Naive thymus-derived CD4-positive, alpha-beta T cell (primary cell): ENCODE data around the gene SLC16A5. TPM values are rescaled to one million over a fixed set of nuclear protein-coding genes. Genes with fewer than 3 reads are reported as not detected.

Experiments
- ATAC-seq: fragments of 150-1000 bp; cut with Tn5 transposase; 2 replicates; pipeline ENCODE4 v1.10.0; 2021; ENCODE audit warnings: mild to moderate bottlenecking, moderate library complexity
- CTCF ChIA-PET: fragments of 350-600 bp; sonication (Branson Sonifier 250); formaldehyde crosslinking; loops from one replicate; lab custom pipeline; 2021; ENCODE audit warnings: antibody characterized with exemption; lab: Charles Lee
- POLR2A ChIA-PET: fragments of 350-600 bp; sonication (Branson Sonifier 250); formaldehyde crosslinking; loops from one replicate; lab custom pipeline; 2021; ENCODE audit warnings: antibody characterized with exemption, inconsistent platforms; lab: Charles Lee
- DNase-seq, 9 donors: peaks; one replicate each; pipeline versions ENCODE4 v3.0.0 to v3.0.0-alpha.2; 2020 to 2022; ENCODE audit warnings: mixed read lengths in 1 of 9
- H3K27ac ChIP-seq: one replicate; pipeline ENCODE4 v1.7.0; 2013; ENCODE audit warnings: mild to moderate bottlenecking, low read depth, low read length, moderate library complexity
- H3K27me3 ChIP-seq, 2 donors: one replicate each; pipeline ENCODE4 v1.7.0; 2013; ENCODE audit warnings: low read length in 2 of 2, mild to moderate bottlenecking in 2 of 2, moderate library complexity in 2 of 2; ENCODE audit not compliant: control insufficient read depth in 2 of 2, insufficient read depth in 2 of 2
- H3K36me3 ChIP-seq, 3 experiments: 1 replicate in 2 of 3; 2 replicates in 1 of 3; pipeline ENCODE4 v1.7.0; 2013; ENCODE audit warnings: low read length in 3 of 3, mild to moderate bottlenecking in 3 of 3, moderate library complexity in 1 of 3; ENCODE audit not compliant: insufficient read depth in 3 of 3, control insufficient read depth in 2 of 3
- H3K4me1 ChIP-seq, 2 donors: one replicate each; pipeline ENCODE4 v1.7.0; 2013; ENCODE audit warnings: low read length in 2 of 2, mild to moderate bottlenecking in 2 of 2, moderate library complexity in 1 of 2; ENCODE audit not compliant: control insufficient read depth in 2 of 2, insufficient read depth in 2 of 2
- H3K4me3 ChIP-seq: 2 replicates; pipeline ENCODE4 v1.7.0; 2013; ENCODE audit warnings: mild to moderate bottlenecking, low read length
- H3K9me3 ChIP-seq, 3 experiments: 1 replicate in 2 of 3; 2 replicates in 1 of 3; pipeline ENCODE4 v1.7.0; 2013; ENCODE audit warnings: low read length in 3 of 3; ENCODE audit not compliant: control insufficient read depth in 2 of 3
- H3K27ac Mint-ChIP-seq, 9 donors: one replicate each; pipeline ENCODE4 v1.8.0; 2020 to 2022; ENCODE audit warnings: mixed read lengths in 9 of 9, mild to moderate bottlenecking in 8 of 9, moderate library complexity in 5 of 9, inconsistent platforms in 2 of 9
- H3K27me3 Mint-ChIP-seq, 5 donors: one replicate each; pipeline ENCODE4 v1.8.0; 2021 to 2022; ENCODE audit warnings: mixed read lengths in 5 of 5, mild to moderate bottlenecking in 1 of 5
- H3K36me3 Mint-ChIP-seq, 5 donors: one replicate each; pipeline ENCODE4 v1.8.0; 2020 to 2022; ENCODE audit warnings: mixed read lengths in 5 of 5, mild to moderate bottlenecking in 3 of 5, inconsistent platforms in 1 of 5
- H3K4me1 Mint-ChIP-seq, 7 donors: one replicate each; pipeline ENCODE4 v1.8.0; 2020 to 2022; ENCODE audit warnings: mixed read lengths in 7 of 7, mild to moderate bottlenecking in 3 of 7, inconsistent platforms in 1 of 7
- H3K4me3 Mint-ChIP-seq, 10 donors: one replicate each; pipeline ENCODE4 v1.8.0; 2020 to 2022; ENCODE audit warnings: mild to moderate bottlenecking in 10 of 10, mixed read lengths in 10 of 10, moderate library complexity in 6 of 10, inconsistent platforms in 2 of 10
- H3K9me3 Mint-ChIP-seq, 11 donors: one replicate each; pipeline ENCODE4 v1.8.0; 2020 to 2022; ENCODE audit warnings: mixed read lengths in 11 of 11, mild to moderate bottlenecking in 4 of 11, inconsistent platforms in 1 of 11, moderate library complexity in 1 of 11
- intact Hi-C, 2 donors: fragments of 100-400 bp; cut with micrococcal nuclease; formaldehyde crosslinking; loops; one replicate each; pipeline ENCODE4 v1.15.1; 2023
- polyA plus RNA-seq, 2 donors: library from polyadenylated mRNA; unstranded; fragments of 300-500 nt; fragmentation: Illumina TruSeq; gene quantifications; one replicate each; pipeline ENCODE4 v1.2.3, GENCODE V29; 2021
- total RNA-seq, 6 experiments: library from RNA in 5 of 6; stranded (reverse) in 5 of 6; gene quantifications; 1 replicate in 5 of 6; 2 replicates in 1 of 6; pipeline ENCODE4 v1.2.3 and lab custom pipeline; 2021 to 2026

Gene SLC16A5
- total and polyA plus RNA-seq, 7 experiments from 2014 or later = 5.9 to 26.3 (median 19.2) TPM

DNA sequence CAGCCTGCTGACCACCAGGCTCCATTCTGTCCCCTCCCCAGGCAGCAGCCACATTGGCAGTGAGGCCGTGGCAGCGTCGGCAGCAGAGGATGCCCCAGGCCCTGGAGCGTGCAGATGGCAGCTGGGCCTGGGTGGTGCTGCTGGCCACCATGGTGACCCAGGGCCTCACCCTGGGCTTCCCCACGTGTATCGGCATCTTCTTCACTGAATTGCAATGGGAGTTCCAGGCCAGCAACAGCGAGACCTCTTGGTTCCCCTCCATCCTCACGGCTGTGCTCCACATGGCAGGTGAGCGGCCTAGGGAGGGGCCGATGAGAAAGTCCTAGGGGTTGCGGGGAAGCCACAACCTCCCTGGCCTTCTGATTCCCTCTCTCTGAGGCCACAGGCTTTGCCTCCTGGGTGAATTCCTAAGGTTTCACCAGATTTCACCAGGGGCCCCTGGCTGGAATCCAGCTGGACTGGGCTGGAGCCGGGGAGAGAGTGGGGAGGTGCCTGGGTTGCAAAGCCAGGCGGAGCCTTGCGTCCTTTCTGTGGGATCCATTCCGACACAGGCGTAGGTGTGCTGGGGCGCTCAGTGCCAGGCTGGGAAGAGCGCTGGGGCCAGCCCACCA, 5.9 kb downstream of the SLC16A5 start:
- CTCF ChIA-PET = no interaction called here
- no peak overlapping the region for H3K4me3 Mint-ChIP-seq
- no peak for ATAC-seq
- H3K27me3 Mint-ChIP-seq = no peaks in the 10 kb centered on the region
- H3K27ac ChIP-seq = no peak overlapping the region
- peaks cover 0 to 4% (median 2%) of the 10 kb centered on the region in 5 donors for H3K36me3 Mint-ChIP-seq
- no peaks in the 10 kb centered on the region for H3K27me3 ChIP-seq
- H3K36me3 ChIP-seq = peaks cover 0 to 8% (median 0%) of the 10 kb centered on the region in 3 experiments
- no peak for DNase-seq
- peaks cover 0 to 9% of the 10 kb centered on the region in 2 donors for H3K4me1 ChIP-seq
- no peak overlapping the region for H3K4me3 ChIP-seq
- POLR2A ChIA-PET = no interaction called here
- H3K27ac Mint-ChIP-seq = no peak overlapping the region
- intact Hi-C loops = no loop called here
- H3K9me3 ChIP-seq = no peaks in the 10 kb centered on the region
- peaks cover 33 to 40% (median 37%) of the 10 kb centered on the region in 7 donors for H3K4me1 Mint-ChIP-seq
- no peaks in the 10 kb centered on the region for H3K9me3 Mint-ChIP-seq

DNA sequence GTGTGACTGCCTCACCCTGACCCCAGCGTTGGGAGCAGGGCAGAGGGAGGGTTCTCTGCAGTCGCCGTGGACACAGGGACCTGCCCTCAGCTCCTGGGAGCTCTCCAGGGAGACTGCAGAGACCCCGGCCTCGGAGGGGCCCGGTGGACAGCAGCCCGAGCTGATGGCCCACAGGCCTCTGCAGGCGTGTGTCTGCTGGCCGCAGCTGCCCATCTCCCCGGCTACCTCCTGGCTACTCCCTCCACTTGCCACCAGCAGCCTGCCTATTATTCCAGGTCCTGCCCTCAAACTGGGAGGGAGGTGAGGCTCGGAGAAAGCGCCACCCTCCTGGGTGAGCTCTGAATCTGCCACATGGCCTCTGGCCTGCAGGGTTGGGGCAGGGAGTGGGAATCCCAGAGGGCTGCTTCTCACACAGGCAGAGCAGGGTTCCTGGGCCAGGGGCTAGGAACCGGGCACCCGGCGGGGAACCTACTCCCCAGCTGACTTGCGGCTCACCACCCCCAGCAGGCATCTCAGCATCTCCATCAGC, 7.2 kb downstream of the SLC16A5 start:
- Mint-ChIP-seq H3K27ac (no peak overlapping the region), H3K4me1 (peaks cover 20 to 29% (median 26%) of the 10 kb centered on the region in 7 donors), H3K4me3 (no peak overlapping the region), H3K36me3 (peaks cover 0 to 8% (median 5%) of the 10 kb centered on the region in 5 donors), H3K9me3 (no peaks in the 10 kb centered on the region), H3K27me3 (no peaks in the 10 kb centered on the region)
- no peak overlapping the region for H3K4me3 ChIP-seq
- H3K4me1 ChIP-seq = no peaks in the 10 kb centered on the region
- H3K27me3 ChIP-seq = no peaks in the 10 kb centered on the region
- DNase-seq (no peak), ATAC-seq (no peak)
- ChIA-PET POLR2A (interaction anchor here (0.5 kb wide), 1 partner anchor 91 kb away, joined by 3 read pairs; no protein-coding TSS in a partner anchor), CTCF (no interaction called here)
- H3K36me3 ChIP-seq = peaks cover 0 to 12% (median 0%) of the 10 kb centered on the region in 3 experiments
- H3K27ac ChIP-seq = no peak overlapping the region
- intact Hi-C loops = no loop called here
- H3K9me3 ChIP-seq = no peaks in the 10 kb centered on the region

DNA sequence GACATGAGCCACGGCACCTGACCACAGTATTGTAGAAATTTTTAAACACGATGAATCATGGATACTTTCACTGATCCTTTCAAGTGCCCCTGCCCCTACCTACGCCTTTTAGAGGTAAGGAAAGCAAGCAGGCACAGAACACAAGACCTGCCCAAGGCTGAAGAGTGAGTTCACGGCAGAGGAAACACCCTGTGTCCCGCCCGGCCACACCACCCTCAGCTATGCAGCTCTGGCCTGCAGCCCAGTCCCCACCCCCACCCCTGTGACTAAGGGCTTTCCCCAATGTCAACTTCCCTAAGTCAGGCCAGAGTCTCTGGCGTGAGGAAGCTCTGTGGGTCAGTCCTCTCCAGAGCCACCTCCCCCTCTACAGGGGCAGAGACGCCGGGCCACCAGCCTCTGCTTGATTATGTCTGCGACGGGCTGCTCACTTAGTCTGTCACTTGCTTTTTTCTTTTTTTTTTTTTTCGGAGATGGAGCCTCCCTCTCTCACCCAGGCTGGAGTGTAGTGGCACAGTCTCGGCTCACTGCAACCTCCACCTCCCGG, 8.4 kb downstream of the SLC16A5 start:
- intact Hi-C loops = no loop called here
- Mint-ChIP-seq H3K36me3 (peaks cover 0 to 12% (median 5%) of the 10 kb centered on the region in 5 donors), H3K4me3 (no peak overlapping the region), H3K4me1 (peaks cover 11 to 19% (median 14%) of the 10 kb centered on the region in 7 donors), H3K27ac (no peak overlapping the region), H3K27me3 (no peaks in the 10 kb centered on the region), H3K9me3 (no peaks in the 10 kb centered on the region)
- ATAC-seq = peak; percentile 94
- no peaks in the 10 kb centered on the region for H3K27me3 ChIP-seq
- ChIA-PET POLR2A (interaction anchor here (0.6 kb wide), 1 partner anchor 71 kb away, joined by 3 read pairs; no protein-coding TSS in a partner anchor), CTCF (no interaction called here)
- H3K4me3 ChIP-seq = no peak overlapping the region
- no peaks in the 10 kb centered on the region for H3K9me3 ChIP-seq
- H3K4me1 ChIP-seq = no peaks in the 10 kb centered on the region
- peaks cover 0 to 20% (median 0%) of the 10 kb centered on the region in 3 experiments for H3K36me3 ChIP-seq
- H3K27ac ChIP-seq = no peak overlapping the region
- no peak for DNase-seq

DNA sequence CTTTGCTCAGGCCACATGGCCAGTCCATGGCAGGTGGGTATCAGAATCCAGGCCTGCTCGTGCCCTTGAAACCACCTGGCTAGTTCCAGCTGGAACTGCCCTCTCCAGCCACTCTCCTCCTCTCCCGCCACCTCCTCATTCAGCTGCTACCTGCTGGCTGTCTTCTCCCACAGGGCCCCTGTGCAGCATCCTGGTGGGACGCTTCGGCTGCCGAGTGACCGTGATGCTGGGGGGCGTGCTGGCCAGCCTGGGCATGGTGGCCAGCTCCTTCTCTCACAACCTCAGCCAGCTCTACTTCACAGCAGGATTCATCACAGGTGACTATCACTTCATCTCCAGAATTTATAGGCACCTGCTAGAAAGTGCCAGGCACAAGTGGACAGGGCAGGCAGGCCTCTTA, 10.1 kb downstream of the SLC16A5 start:
- H3K36me3 ChIP-seq = peaks cover 0 to 20% (median 0%) of the 10 kb centered on the region in 3 experiments
- intact Hi-C loops = no loop called here
- Mint-ChIP-seq H3K36me3 (peaks cover 0 to 12% (median 5%) of the 10 kb centered on the region in 5 donors), H3K4me3 (no peak overlapping the region), H3K9me3 (peaks cover 0 to 1% (median 0%) of the 10 kb centered on the region in 11 donors), H3K27ac (no peak overlapping the region), H3K4me1 (peaks cover 0 to 8% (median under 1%) of the 10 kb centered on the region in 7 donors), H3K27me3 (no peaks in the 10 kb centered on the region)
- H3K27ac ChIP-seq = no peak overlapping the region
- ATAC-seq (no peak), DNase-seq (no peak)
- H3K4me3 ChIP-seq = no peak overlapping the region
- no peaks in the 10 kb centered on the region for H3K27me3 ChIP-seq
- ChIA-PET POLR2A (interaction anchor here (1.2 kb wide), 1 partner anchor 16 kb away, joined by 3 read pairs; no protein-coding TSS in a partner anchor), CTCF (interaction anchor here (0.6 to 1.9 kb wide), 2 partner anchors 16 to 72 kb away, joined by 3 to 8 read pairs; no protein-coding TSS in a partner anchor)
- H3K4me1 ChIP-seq = no peaks in the 10 kb centered on the region
- no peaks in the 10 kb centered on the region for H3K9me3 ChIP-seq

DNA sequence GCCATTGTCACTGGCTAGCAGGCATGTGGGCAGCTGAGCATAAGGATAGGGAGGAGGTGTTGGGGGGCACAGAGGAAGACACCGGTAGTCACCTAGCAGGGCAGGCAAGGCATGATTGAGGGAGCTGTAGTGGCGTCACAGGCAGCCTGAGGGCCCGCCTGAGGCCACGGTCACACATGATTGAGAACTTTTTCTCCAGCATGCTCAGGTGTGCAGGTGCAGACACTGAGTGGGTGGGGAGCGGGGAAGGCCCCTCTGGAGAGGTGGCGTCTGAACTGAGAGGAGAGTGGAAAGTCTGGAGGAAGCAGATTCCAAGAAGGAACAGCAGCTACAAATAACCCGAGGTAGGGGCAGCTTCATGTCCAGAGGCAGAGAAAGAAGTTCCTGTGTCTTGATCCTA, 11.1 kb downstream of the SLC16A5 start:
- no peaks in the 10 kb centered on the region for H3K27me3 ChIP-seq
- no peak overlapping the region for H3K4me3 Mint-ChIP-seq
- H3K36me3 ChIP-seq = peaks cover 0 to 20% (median 0%) of the 10 kb centered on the region in 3 experiments
- no peaks in the 10 kb centered on the region for H3K27me3 Mint-ChIP-seq
- ChIA-PET CTCF (interaction anchor here (1.0 to 1.1 kb wide), 2 partner anchors 15 to 39 kb away, joined by 3 to 5 read pairs; no protein-coding TSS in a partner anchor), POLR2A (interaction anchor here (1.2 kb wide), 1 partner anchor 17 kb away, joined by 3 read pairs; no protein-coding TSS in a partner anchor)
- H3K4me1 ChIP-seq = no peaks in the 10 kb centered on the region
- intact Hi-C loops = no loop called here
- DNase-seq (no peak), ATAC-seq (no peak)
- H3K9me3 ChIP-seq = no peaks in the 10 kb centered on the region
- H3K27ac Mint-ChIP-seq = peak overlapping the region in 1 of 9 donors; percentile 67
- peaks cover 0 to 8% (median 0%) of the 10 kb centered on the region in 7 donors for H3K4me1 Mint-ChIP-seq
- H3K9me3 Mint-ChIP-seq = peaks cover 0 to 1% (median 0%) of the 10 kb centered on the region in 11 donors
- no peak overlapping the region for H3K4me3 ChIP-seq
- peaks cover 0 to 12% (median 5%) of the 10 kb centered on the region in 5 donors for H3K36me3 Mint-ChIP-seq
- no peak overlapping the region for H3K27ac ChIP-seq

DNA sequence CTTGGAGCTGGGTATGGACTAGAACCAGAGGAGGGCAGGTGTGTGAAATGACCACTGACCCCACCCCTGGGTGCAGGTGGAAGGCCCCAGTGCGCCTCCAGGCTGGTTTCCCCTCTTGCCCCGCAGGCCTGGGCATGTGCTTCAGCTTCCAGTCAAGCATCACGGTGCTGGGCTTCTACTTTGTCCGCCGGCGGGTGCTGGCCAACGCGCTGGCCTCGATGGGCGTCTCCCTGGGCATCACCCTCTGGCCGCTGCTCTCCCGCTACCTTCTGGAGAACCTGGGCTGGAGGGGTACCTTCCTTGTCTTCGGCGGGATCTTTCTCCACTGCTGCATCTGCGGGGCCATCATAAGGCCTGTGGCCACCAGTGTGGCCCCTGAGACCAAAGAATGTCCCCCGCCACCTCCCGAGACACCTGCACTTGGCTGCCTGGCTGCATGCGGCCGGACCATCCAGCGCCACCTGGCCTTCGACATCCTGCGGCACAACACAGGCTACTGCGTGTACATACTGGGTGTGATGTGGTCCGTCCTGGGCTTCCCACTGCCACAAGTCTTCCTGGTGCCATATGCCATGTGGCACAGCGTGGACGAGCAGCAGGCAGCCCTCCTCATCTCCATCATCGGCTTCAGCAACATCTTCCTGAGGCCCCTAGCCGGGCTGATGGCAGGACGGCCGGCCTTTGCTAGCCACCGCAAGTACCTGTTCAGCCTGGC, 12.3 kb downstream of the SLC16A5 start:
- Histone ChIP-seq H3K36me3 (peaks cover 0 to 20% (median 0%) of the 10 kb centered on the region in 3 experiments), H3K4me1 (no peaks in the 10 kb centered on the region), H3K27me3 (no peaks in the 10 kb centered on the region), H3K27ac (no peak overlapping the region), H3K4me3 (no peak overlapping the region), H3K9me3 (no peaks in the 10 kb centered on the region)
- ChIA-PET POLR2A (no interaction called here), CTCF (interaction anchor here (0.7 to 1.1 kb wide), 3 partner anchors 11 to 40 kb away, joined by 3 to 5 read pairs (median 3); no protein-coding TSS in a partner anchor)
- no peak overlapping the region for H3K4me3 Mint-ChIP-seq
- ATAC-seq (no peak), DNase-seq (no peak)
- H3K36me3 Mint-ChIP-seq = peaks cover 0 to 12% (median 5%) of the 10 kb centered on the region in 5 donors
- no peaks in the 10 kb centered on the region for H3K27me3 Mint-ChIP-seq
- H3K27ac Mint-ChIP-seq = no peak overlapping the region
- intact Hi-C loops = no loop called here
- peaks cover 0 to 8% (median 0%) of the 10 kb centered on the region in 7 donors for H3K4me1 Mint-ChIP-seq
- peaks cover 0 to 1% (median 0%) of the 10 kb centered on the region in 11 donors for H3K9me3 Mint-ChIP-seq
